Ishikawa (cell line): ENCODE data around the gene GAS2.

Experiments used
- CREB1 ChIP-seq: IDR thresholded peaks from 2 replicates; pipeline ENCODE4 v1.6.1; 2012; ENCODE audit warnings: low read depth
- EGR1 ChIP-seq: IDR thresholded peaks from 2 replicates; pipeline ENCODE4 v1.6.1; 2012
- EP300 ChIP-seq: IDR thresholded peaks from 2 replicates; pipeline ENCODE4 v1.6.1; 2012; ENCODE audit warnings: borderline replicate concordance
- RAD21 ChIP-seq: IDR thresholded peaks from 2 replicates; pipeline ENCODE4 v1.6.1; 2012; ENCODE audit warnings: low read depth
- TAF1 ChIP-seq: IDR thresholded peaks from 2 replicates; pipeline ENCODE4 v1.6.1; 2012; ENCODE audit warnings: low read depth, mild to moderate bottlenecking
- TCF12 ChIP-seq: IDR thresholded peaks from 2 replicates; pipeline ENCODE4 v1.6.1; 2012; ENCODE audit warnings: low read depth
- TEAD4 ChIP-seq: IDR thresholded peaks from 2 replicates; pipeline ENCODE4 v1.6.1; 2012
- YY1 ChIP-seq: IDR thresholded peaks from 2 replicates; pipeline ENCODE4 v1.6.1; 2012; ENCODE audit warnings: low read depth
- TF ChIP-seq, protein P1 (sequence below): IDR thresholded peaks from 2 replicates; pipeline ENCODE4 v1.6.1; 2012
- TF ChIP-seq, protein P2 (sequence below): IDR thresholded peaks from 2 replicates; pipeline ENCODE4 v1.6.1; 2012; ENCODE audit warnings: low read depth, mild to moderate bottlenecking
- TF ChIP-seq, protein P3 (sequence below): IDR thresholded peaks from 2 replicates; pipeline ENCODE4 v1.6.1; 2012

DNA sequence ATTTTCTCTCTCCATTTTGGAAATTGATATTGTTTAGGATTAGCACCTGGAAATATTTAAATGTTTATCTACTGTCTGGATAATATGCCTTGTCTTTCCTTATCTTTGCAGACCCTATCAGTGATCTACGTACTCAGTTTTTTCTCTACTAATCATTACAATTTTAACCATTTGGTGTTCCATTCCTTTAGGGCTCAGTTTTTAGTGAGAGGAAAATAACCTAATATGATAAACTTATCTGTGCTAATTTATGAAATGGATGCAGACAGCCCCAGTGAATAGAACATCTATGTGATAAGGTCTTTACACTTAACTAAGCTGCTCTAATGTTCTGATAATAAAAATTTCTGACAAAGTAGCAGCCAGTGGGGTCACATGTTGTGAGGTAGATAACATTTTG is 94.7 kb downstream of the GAS2 start:
- TF ChIP-seq RAD21 = no peak
- no peak for TF ChIP-seq EP300
- TF ChIP-seq, protein P1, sequence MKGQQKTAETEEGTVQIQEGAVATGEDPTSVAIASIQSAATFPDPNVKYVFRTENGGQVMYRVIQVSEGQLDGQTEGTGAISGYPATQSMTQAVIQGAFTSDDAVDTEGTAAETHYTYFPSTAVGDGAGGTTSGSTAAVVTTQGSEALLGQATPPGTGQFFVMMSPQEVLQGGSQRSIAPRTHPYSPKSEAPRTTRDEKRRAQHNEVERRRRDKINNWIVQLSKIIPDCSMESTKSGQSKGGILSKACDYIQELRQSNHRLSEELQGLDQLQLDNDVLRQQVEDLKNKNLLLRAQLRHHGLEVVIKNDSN = no peak
- TF ChIP-seq EGR1 = no peak
- TF ChIP-seq, protein P2, sequence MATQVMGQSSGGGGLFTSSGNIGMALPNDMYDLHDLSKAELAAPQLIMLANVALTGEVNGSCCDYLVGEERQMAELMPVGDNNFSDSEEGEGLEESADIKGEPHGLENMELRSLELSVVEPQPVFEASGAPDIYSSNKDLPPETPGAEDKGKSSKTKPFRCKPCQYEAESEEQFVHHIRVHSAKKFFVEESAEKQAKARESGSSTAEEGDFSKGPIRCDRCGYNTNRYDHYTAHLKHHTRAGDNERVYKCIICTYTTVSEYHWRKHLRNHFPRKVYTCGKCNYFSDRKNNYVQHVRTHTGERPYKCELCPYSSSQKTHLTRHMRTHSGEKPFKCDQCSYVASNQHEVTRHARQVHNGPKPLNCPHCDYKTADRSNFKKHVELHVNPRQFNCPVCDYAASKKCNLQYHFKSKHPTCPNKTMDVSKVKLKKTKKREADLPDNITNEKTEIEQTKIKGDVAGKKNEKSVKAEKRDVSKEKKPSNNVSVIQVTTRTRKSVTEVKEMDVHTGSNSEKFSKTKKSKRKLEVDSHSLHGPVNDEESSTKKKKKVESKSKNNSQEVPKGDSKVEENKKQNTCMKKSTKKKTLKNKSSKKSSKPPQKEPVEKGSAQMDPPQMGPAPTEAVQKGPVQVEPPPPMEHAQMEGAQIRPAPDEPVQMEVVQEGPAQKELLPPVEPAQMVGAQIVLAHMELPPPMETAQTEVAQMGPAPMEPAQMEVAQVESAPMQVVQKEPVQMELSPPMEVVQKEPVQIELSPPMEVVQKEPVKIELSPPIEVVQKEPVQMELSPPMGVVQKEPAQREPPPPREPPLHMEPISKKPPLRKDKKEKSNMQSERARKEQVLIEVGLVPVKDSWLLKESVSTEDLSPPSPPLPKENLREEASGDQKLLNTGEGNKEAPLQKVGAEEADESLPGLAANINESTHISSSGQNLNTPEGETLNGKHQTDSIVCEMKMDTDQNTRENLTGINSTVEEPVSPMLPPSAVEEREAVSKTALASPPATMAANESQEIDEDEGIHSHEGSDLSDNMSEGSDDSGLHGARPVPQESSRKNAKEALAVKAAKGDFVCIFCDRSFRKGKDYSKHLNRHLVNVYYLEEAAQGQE = no peak
- no peak for TF ChIP-seq CREB1
- TF ChIP-seq, protein P3, sequence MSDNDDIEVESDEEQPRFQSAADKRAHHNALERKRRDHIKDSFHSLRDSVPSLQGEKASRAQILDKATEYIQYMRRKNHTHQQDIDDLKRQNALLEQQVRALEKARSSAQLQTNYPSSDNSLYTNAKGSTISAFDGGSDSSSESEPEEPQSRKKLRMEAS = no peak
- no peak for TF ChIP-seq YY1
- TF ChIP-seq TCF12 = no peak
- no peak for TF ChIP-seq TAF1
- TF ChIP-seq TEAD4 = no peak
